ENCODE results near the gene ZNF69.

GRCh38 chr19:11949201-11949600, 61.6 kb downstream of the ZNF69 start:
- no peak for TF ChIP-seq CTCF (IDR thresholded peaks at IDR 0.05; ENCODE audit: poor library complexity)
- no peak for TF ChIP-seq EZH2 (IDR thresholded peaks at IDR 0.05; ENCODE audit: borderline replicate concordance)
- no peak for TF ChIP-seq EZH2phosphoT487 (IDR thresholded peaks at IDR 0.05; ENCODE audit: low read depth, severe bottlenecking, unreplicated experiment)

All from hepatocyte (in vitro differentiated cells).